KOPT-K1 (cell line): ENCODE data around the gene LPAR5.

Source experiments
- H3K27ac ChIP-seq: fragments of 200-600 bp; sonication (generic); 2 replicates; pipeline ENCODE4 v1.5.1; 2016; ENCODE audit warnings: antibody characterized with exemption, mild to moderate bottlenecking, low read depth, low read length; ENCODE audit not compliant: poor library complexity, severe bottlenecking
- H3K36me3 ChIP-seq: fragments of 200-600 bp; sonication (generic); 2 replicates; pipeline ENCODE4 v1.5.1; 2017; ENCODE audit warnings: antibody characterized with exemption, mild to moderate bottlenecking, low read length, moderate library complexity; ENCODE audit not compliant: insufficient read depth
- H3K9me3 ChIP-seq: fragments of 200-600 bp; sonication (generic); 2 replicates; pipeline ENCODE4 v1.5.1; 2017; ENCODE audit warnings: antibody characterized with exemption, low read length, mild to moderate bottlenecking; ENCODE audit not compliant: insufficient read depth, poor library complexity, severe bottlenecking

LPAR5 gene

DNA sequence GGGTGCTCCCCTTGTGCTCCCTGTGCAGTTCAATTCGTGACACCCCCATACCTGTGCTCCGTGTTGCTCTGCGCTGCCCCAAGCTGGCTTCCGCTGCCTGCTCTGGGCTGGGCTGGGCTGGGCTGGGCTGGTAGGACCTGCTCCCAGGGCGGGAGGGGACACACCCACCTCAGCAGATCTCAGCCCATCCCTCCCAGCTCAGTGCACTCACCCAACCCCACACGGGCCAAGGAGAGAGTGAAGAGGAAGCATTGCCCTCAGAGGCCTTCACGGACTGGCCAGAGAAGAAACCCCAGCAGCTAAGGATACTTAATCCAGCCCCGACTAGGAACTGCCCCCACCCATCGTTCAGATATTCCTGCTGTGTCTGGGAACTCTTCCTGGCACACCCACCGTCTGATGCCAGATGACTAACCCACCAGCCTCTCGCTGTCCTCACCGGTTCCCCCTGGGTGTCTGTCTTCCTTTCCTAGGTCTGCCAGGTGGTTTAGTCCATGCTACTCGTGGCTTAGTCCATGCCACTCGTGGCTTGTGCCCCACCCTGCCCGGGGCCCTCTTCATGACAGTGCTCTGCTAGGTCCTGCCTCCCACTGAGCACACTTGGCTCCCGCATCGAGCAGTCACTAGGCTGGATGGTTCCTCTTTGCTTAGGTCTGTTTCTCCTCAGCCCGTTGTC lies at the start of gene LPAR5:
Gene LPAR5, minus strand, starts transcription at position 104 of the 676 bp plus-strand sequence. CDS start 14,711 bp downstream, outside the sequence.
- H3K9me3 ChIP-seq, result no peaks in the 10 kb centered on the region
- no peaks in the 10 kb centered on the region for H3K36me3 ChIP-seq
- peak within 1 kb of the TSS; percentile 93 for H3K27ac ChIP-seq

DNA sequence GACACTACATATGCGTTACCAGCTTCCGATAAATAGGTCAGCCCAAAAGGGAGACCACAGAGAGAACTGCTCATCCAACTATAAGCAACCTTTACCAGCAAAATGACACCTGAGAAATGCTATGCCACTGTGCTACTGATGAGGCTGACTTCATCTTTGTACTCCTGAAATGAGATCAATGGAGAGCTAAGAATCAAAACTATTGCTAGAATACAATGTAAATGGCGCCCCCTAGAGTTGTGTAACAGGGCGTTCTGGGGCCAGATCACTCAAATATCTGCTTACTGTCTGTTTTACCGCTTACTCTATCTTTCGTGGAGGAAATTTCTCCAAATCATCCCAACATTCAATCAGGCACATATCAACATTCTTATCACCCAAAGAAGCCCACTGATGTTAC lies 48.9 kb upstream of the LPAR5 start:
- Histone ChIP-seq H3K36me3 (peaks cover 78% of the 10 kb centered on the region), H3K9me3 (no peaks in the 10 kb centered on the region), H3K27ac (no peak overlapping the region)

GRCh38 chr12:6676962-6677361 lies 41.2 kb upstream of the LPAR5 start:
- H3K9me3 ChIP-seq, result no peaks in the 10 kb centered on the region
- H3K27ac ChIP-seq, result no peak overlapping the region
- peaks cover 99% of the 10 kb centered on the region for H3K36me3 ChIP-seq

- H3K36me3 ChIP-seq, result peaks cover 100% of the 10 kb centered on the region
- no peak overlapping the region for H3K27ac ChIP-seq
- no peaks in the 10 kb centered on the region for H3K9me3 ChIP-seq
Measured at GRCh38 chr12:6672143-6672542, 36.4 kb upstream of the LPAR5 start.

DNA sequence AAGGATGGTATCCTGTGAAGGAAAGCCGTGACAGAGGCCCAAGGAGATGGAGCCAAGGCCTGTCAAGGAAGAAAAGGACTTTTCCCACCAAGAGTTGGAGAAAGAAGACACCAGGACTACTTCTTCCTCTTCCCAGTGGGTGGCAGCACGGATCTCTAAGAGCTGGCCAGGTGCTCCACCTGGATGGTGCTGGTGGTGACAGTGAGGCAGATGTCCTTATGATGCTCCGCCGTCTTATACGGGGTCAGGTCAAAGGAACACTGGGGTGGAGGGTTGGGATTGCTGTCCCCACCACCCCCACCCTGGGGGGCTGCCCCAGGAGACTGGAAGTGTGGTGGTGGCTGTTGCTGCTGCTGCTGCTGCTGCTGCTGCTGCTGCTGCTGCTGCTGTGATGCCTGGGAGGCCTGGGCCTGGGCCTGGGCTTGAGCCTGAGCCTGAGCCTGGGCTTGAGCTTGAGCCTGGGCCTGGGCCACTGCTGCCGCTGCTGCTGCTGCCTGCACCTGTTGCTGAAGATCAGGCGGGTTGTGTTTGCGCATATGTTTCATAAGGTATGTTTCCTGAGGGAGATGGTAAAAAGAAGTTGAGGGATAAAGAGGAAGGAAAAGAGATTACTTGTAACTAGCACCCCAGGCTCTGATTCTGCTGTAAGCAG lies 31.9 kb upstream of the LPAR5 start:
- H3K36me3 ChIP-seq, result peaks cover 70% of the 10 kb centered on the region
- no peak overlapping the region for H3K27ac ChIP-seq
- no peaks in the 10 kb centered on the region for H3K9me3 ChIP-seq

DNA sequence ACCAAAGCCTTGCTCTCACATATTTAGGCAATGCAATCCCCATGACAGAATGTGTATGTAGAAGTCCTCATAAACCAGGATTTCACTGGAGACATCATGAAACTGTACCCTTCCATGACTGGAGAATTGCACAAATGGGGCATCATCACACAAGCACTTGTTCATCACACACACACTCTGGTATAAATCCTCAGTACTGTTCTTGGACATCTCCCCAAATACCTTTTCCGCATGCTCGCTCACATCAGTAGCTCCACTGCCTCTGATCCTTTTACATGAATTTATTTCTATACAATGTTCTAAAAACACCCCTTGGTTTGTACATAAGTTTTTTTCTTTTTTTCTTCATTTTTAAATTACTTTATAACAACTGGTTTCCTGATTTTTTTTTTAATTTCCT lies 30.5 kb upstream of the LPAR5 start:
- no peaks in the 10 kb centered on the region for H3K9me3 ChIP-seq
- H3K36me3 ChIP-seq, result peaks cover 56% of the 10 kb centered on the region
- H3K27ac ChIP-seq, result no peak overlapping the region

GRCh38 chr12:6664902-6665301 lies 29.1 kb upstream of the LPAR5 start:
- H3K36me3 ChIP-seq, result peaks cover 42% of the 10 kb centered on the region
- H3K9me3 ChIP-seq, result no peaks in the 10 kb centered on the region
- no peak overlapping the region for H3K27ac ChIP-seq

- Histone ChIP-seq H3K9me3 (no peaks in the 10 kb centered on the region), H3K27ac (peak within 1 kb of the TSS; percentile 75), H3K36me3 (peaks cover 30% of the 10 kb centered on the region)
Measured at GRCh38 chr12:6662906-6663742, 27.4 kb upstream of the LPAR5 start, which contains the start of gene ING4. Gene ING4, minus strand, starts transcription at chr12:6663119. Its CDS starts 18 bp downstream, at chr12:6663101.

DNA sequence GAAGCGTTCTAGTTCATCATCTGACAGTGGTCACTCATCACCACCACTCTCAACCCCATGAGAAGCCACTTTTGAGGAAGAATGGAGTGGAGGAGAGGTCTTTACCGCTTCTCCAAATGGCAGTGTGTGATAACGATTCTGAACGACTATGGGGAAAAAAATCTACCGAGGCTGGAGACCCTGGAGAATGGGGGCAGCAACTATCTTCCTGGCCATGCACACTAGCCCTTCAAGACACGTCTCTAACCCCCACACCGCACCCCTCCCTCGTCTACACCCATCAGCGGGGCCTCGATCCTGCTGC lies 26.8 kb upstream of the LPAR5 start:
- Histone ChIP-seq H3K36me3 (peaks cover 25% of the 10 kb centered on the region), H3K9me3 (no peaks in the 10 kb centered on the region), H3K27ac (peak overlapping the region; percentile 75)

DNA sequence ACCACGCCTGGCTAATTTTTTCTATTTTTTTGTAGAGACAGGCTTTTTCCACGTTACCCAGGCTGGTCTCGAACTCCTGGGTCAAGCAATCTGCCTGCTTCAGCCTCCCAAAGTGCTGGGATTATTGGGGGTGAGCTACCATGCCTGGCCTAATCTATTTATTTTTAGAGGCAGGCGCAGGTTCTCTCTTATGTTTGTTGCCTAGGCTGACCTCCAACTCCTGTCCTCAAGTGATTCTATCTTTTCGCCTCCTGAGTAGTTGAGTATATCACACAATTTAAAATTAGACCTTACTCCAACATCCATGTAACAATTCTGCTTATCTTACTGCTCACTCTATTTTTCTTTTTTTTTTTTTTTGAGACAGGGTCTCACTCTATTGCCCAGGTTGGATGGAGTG lies 18.2 kb upstream of the LPAR5 start:
- Histone ChIP-seq H3K36me3 (peaks cover 67% of the 10 kb centered on the region), H3K27ac (no peak overlapping the region), H3K9me3 (no peaks in the 10 kb centered on the region)

GRCh38 chr12:6653342-6653741 lies 17.6 kb upstream of the LPAR5 start:
- no peak overlapping the region for H3K27ac ChIP-seq
- H3K9me3 ChIP-seq, result no peaks in the 10 kb centered on the region
- H3K36me3 ChIP-seq, result peaks cover 66% of the 10 kb centered on the region

GRCh38 chr12:6652391-6652790 lies 16.6 kb upstream of the LPAR5 start:
- peaks cover 71% of the 10 kb centered on the region for H3K36me3 ChIP-seq
- H3K27ac ChIP-seq, result no peak overlapping the region

GRCh38 chr12:6650832-6651231 lies 15.1 kb upstream of the LPAR5 start:
- H3K27ac ChIP-seq, result no peak overlapping the region
- H3K36me3 ChIP-seq, result peaks cover 69% of the 10 kb centered on the region
- no peaks in the 10 kb centered on the region for H3K9me3 ChIP-seq

More at GRCh38 chr12:6652391-6652790, 16.6 kb upstream of the LPAR5 start:
- no peaks in the 10 kb centered on the region for H3K9me3 ChIP-seq

GRCh38 chr12:6647083-6647604 lies 11.4 kb upstream of the LPAR5 start, which contains the start of gene ACRBP:
Gene ACRBP, minus strand, starts transcription at chr12:6647432. Its CDS starts 66 bp downstream, at chr12:6647366.
- H3K36me3 ChIP-seq, result peaks cover 40% of the 10 kb centered on the region

More at GRCh38 chr12:6647083-6647604, 11.4 kb upstream of the LPAR5 start, which contains the start of gene ACRBP:
- H3K27ac ChIP-seq, result no peak within 1 kb of the TSS
- H3K9me3 ChIP-seq, result no peaks in the 10 kb centered on the region
